ENCODE data around the gene EXD3.

EXD3 gene

DNA sequence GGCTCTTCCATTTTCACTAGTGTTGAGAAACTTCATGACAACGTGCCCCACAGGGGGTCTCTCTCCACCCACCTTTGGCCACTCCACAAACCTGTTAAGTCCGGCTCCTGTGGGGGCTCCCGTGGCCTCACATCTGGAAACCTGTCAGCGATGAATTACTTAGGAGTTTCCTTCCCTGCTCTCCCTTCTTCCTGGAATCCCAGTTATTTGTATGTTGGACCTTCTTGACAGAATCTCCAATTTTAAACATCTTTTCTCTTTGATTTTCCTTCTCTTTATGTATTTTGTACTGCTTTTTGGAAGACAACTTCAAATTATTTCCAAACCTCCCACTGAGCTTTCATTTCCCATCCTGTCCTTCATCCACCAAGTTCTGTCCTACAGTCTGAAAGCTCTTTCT lies 65.8 kb downstream of the EXD3 start:
- Histone ChIP-seq H3K27ac (no peak overlapping the region), H3K4me3 (ENCODE audit: low read depth, low read length) (no peak overlapping the region), H3K36me3 (replicated peaks) (no peaks in the 10 kb centered on the region), H3K27me3 (replicated peaks) (no peaks in the 10 kb centered on the region)
- in situ Hi-C loops (cut with HindIII; ENCODE audit: low pct_ligation_motif_present, low sequenced_read_pairs) = no loop called here
- TF ChIP-seq, protein P1, sequence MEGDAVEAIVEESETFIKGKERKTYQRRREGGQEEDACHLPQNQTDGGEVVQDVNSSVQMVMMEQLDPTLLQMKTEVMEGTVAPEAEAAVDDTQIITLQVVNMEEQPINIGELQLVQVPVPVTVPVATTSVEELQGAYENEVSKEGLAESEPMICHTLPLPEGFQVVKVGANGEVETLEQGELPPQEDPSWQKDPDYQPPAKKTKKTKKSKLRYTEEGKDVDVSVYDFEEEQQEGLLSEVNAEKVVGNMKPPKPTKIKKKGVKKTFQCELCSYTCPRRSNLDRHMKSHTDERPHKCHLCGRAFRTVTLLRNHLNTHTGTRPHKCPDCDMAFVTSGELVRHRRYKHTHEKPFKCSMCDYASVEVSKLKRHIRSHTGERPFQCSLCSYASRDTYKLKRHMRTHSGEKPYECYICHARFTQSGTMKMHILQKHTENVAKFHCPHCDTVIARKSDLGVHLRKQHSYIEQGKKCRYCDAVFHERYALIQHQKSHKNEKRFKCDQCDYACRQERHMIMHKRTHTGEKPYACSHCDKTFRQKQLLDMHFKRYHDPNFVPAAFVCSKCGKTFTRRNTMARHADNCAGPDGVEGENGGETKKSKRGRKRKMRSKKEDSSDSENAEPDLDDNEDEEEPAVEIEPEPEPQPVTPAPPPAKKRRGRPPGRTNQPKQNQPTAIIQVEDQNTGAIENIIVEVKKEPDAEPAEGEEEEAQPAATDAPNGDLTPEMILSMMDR (IDR thresholded peaks at IDR 0.05; ENCODE audit: low read depth, low read length, missing control alignments) = no peak
- no peak for DNase-seq

- in situ Hi-C loops (cut with HindIII; ENCODE audit: low pct_ligation_motif_present, low sequenced_read_pairs) = no loop called here
- Histone ChIP-seq H3K4me3 (ENCODE audit: low read depth, low read length) (no peak overlapping the region), H3K27me3 (replicated peaks) (no peaks in the 10 kb centered on the region), H3K36me3 (replicated peaks) (no peaks in the 10 kb centered on the region), H3K27ac (no peak overlapping the region)
- TF ChIP-seq, protein P1 (IDR thresholded peaks at IDR 0.05; ENCODE audit: low read depth, low read length, missing control alignments) = no peak
- no peak for DNase-seq
These were observed 67.1 kb downstream of the EXD3 start for GRCh38 chr9:137355761-137356365.

GRCh38 chr9:137354845-137355760 lies 67.9 kb downstream of the EXD3 start:
- DNase-seq = no peak
- H3K27me3 ChIP-seq (replicated peaks) = no peaks in the 10 kb centered on the region
- TF ChIP-seq, protein P1 (IDR thresholded peaks at IDR 0.05; ENCODE audit: low read depth, low read length, missing control alignments) = no peak
- in situ Hi-C loops (cut with HindIII; ENCODE audit: low pct_ligation_motif_present, low sequenced_read_pairs) = no loop called here
- no peaks in the 10 kb centered on the region for H3K36me3 ChIP-seq (replicated peaks)
- no peak overlapping the region for H3K27ac ChIP-seq
- no peak overlapping the region for H3K4me3 ChIP-seq (ENCODE audit: low read depth, low read length)

DNA sequence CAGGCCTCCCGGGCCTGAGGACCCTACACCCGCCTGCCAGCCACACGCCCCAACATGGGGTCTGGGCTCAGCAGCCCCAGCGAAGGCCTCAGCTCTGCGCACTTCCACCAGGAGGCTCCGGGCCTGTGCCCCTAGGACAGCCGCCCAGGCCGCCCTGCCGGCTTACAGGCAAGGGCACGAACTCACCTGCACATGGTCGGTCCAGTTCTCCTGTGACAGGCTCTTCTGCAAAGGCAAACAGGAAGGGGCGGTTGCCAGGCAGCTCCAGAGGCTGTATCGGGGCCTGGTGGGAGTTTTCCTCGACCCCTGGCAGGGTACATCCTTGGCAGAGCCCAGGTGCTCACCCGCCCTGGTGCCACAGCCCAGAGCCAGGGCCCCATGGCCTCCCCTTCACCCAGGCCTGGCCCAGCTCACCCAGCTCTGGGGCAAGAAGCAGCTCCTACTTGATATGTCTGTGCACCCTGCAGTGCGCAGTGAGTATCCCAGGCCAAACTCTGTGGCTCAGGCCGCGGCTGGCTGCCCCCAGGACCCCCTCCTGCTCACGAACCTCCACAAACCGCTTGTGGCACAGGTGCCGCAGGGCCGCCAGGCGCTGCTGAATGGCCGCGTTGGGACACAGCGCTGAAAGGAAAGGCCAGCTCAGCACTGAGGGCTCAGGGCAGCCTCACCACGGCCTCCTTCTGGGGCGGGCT lies 68.7 kb downstream of the EXD3 start:
- no peaks in the 10 kb centered on the region for H3K27me3 ChIP-seq (replicated peaks)
- no peak overlapping the region for H3K27ac ChIP-seq
- TF ChIP-seq, protein P1 (IDR thresholded peaks at IDR 0.05; ENCODE audit: low read depth, low read length, missing control alignments) = no peak
- H3K4me3 ChIP-seq (ENCODE audit: low read depth, low read length) = no peak overlapping the region
- DNase-seq = no peak
- in situ Hi-C loops (cut with HindIII; ENCODE audit: low pct_ligation_motif_present, low sequenced_read_pairs) = no loop called here
- H3K36me3 ChIP-seq (replicated peaks) = no peaks in the 10 kb centered on the region

DNA sequence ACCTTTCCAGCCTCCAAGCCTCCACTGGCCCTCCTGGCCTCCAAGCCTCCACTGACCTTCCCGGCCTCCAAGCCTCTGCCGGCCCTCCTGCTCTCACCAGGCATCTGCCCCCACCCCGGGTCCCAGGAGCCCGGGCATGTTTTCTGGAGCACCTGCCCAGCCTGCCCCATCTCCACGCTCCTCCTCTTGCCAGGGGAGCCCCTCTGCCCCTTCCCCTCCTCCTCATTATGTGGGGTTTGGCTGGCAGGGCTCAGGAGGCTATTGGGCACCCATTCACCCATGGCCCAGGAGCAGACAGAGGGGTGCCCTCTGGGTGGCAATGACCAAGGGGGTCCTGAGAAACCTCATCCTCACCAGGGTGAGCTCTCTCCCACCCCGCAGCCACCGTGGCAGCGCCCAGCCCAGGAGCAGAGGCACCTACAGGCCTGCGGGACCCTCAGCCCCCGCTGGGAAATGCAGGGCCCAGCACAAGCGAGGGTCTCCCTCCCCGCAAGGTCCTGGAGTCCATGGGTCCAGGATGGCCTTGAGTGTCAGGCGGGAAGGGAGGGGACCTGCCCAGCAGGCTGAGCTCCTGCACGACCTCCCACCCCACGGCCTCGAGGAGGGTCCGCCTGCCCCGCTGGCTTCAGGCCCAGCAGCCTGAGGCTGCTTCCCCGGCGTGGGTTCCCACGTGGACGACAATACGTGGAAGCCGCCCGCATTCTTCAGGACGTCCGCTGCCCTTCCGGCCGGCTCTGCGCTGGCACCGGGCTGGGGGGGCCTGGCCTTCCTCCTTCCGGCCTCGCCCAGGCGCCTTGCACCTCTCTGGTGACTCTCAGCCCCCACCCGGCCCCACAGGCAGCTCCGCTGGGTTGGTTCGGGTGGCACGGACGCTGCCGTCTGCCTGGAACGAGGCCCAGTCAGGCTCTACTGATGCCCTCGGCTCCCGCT lies 69.5 kb downstream of the EXD3 start:
- in situ Hi-C loops (cut with HindIII; ENCODE audit: low pct_ligation_motif_present, low sequenced_read_pairs) = no loop called here
- Histone ChIP-seq H3K36me3 (replicated peaks) (no peaks in the 10 kb centered on the region), H3K27ac (no peak overlapping the region), H3K4me3 (ENCODE audit: low read depth, low read length) (no peak overlapping the region), H3K27me3 (replicated peaks) (no peaks in the 10 kb centered on the region)
- DNase-seq = no peak
- TF ChIP-seq, protein P1 (IDR thresholded peaks at IDR 0.05; ENCODE audit: low read depth, low read length, missing control alignments) = no peak

All from brain microvascular endothelial cell (primary cell).